Activated B cell treated with CpG ODN at 0.5 μM for 24 hours (primary cell): ENCODE data around the gene POLR2A. TPM values are rescaled to one million over a fixed set of nuclear protein-coding genes. Genes with fewer than 3 reads are reported as not detected.
A peak's percentile ranks its signal among the peaks of the same experiment; 100 is the strongest.

Experiments
- ATAC-seq: fragments of 200-7000 bp; cut with Tn5 transposase; one replicate; pipeline ENCODE4 v1.10.0; 2021; ENCODE audit warnings: low read depth, mild to moderate bottlenecking, moderate library complexity
- CTCF ChIA-PET: fragments of 350-600 bp; sonication (Branson Sonifier 250); formaldehyde crosslinking; loops from one replicate; lab custom pipeline; 2021; ENCODE audit warnings: antibody characterized with exemption; lab: Charles Lee
- POLR2A ChIA-PET: fragments of 350-600 bp; sonication (Branson Sonifier 250); formaldehyde crosslinking; loops from one replicate; lab custom pipeline; 2021; ENCODE audit warnings: antibody characterized with exemption; lab: Charles Lee
- DNase-seq: peaks from one replicate; pipeline ENCODE4 v3.0.0; 2022
- H3K27ac Mint-ChIP-seq: one replicate; pipeline ENCODE4 v1.8.0; 2020; ENCODE audit warnings: mixed read lengths
- H3K27me3 Mint-ChIP-seq: one replicate; pipeline ENCODE4 v1.8.0; 2021; ENCODE audit warnings: mixed read lengths
- H3K36me3 Mint-ChIP-seq: one replicate; pipeline ENCODE4 v1.8.0; 2021; ENCODE audit warnings: low read depth, mixed read lengths
- H3K4me1 Mint-ChIP-seq: one replicate; pipeline ENCODE4 v1.8.0; 2021; ENCODE audit warnings: mixed read lengths
- H3K4me3 Mint-ChIP-seq: one replicate; pipeline ENCODE4 v1.8.0; 2020; ENCODE audit warnings: mild to moderate bottlenecking, mixed read lengths
- H3K9me3 Mint-ChIP-seq: one replicate; pipeline ENCODE4 v1.8.0; 2020; ENCODE audit warnings: mixed read lengths
- CTCF ChIP-seq: fragments of 200-600 bp; IDR thresholded peaks from one replicate; pipeline ENCODE4 v1.8.0; 2022; ENCODE audit warnings: antibody characterized with exemption, mild to moderate bottlenecking
- intact Hi-C: fragments of 100-400 bp; cut with micrococcal nuclease; formaldehyde crosslinking; loops from one replicate; pipeline ENCODE4 v1.15.1; 2024
- total RNA-seq: library from RNA; stranded (reverse); gene quantifications from 2 replicates; pipeline ENCODE4 v1.2.3, GENCODE V29; 2022

The POLR2A gene
- total RNA-seq, 1 donor from 2014 or later: 162 TPM

DNA sequence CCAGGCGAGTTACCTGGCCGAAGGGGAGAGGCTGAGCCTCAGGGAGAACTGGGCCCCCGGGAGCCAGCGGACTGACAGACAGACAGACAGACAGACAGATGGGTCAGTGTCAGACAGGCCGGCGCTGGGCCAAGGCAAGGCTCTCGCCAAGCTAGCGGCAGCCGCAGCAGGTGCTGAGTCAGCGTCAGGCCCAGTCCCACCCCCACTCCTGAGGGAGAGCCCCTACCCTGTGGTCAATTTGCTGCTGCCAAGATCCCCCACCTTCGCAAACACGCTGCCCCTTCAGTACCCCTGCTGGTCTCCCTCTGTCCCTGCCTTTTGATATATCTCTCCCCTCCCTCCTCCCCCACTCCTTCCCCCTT lies 43.4 kb upstream of the POLR2A start:
- H3K36me3 Mint-ChIP-seq: peaks cover 4% of the 10 kb centered on the region
- H3K27me3 Mint-ChIP-seq: peaks cover 52% of the 10 kb centered on the region
- intact Hi-C loops: no loop called here
- peaks cover 61% of the 10 kb centered on the region for H3K4me1 Mint-ChIP-seq
- H3K4me3 Mint-ChIP-seq: no peak overlapping the region
- TF ChIP-seq CTCF: no peak
- ATAC-seq: no peak
- H3K9me3 Mint-ChIP-seq: no peaks in the 10 kb centered on the region
- DNase-seq: peak; percentile 32
- ChIA-PET POLR2A (interaction anchor here (0.6 to 3.3 kb wide), 8 partner anchors 38 to 253 kb away, joined by 3 to 30 read pairs (median 4); partner anchors contain the start of genes MPDU1 and POLR2A), CTCF (interaction anchor here (1.0 kb wide), 1 partner anchor 84 kb away, joined by 4 read pairs; no protein-coding TSS in a partner anchor)
- no peak overlapping the region for H3K27ac Mint-ChIP-seq

GRCh38 chr17:7441266-7441665 lies 42.9 kb upstream of the POLR2A start:
- no peak overlapping the region for H3K4me3 Mint-ChIP-seq
- intact Hi-C loops: no loop called here
- DNase-seq (no peak), ATAC-seq (no peak)
- TF ChIP-seq CTCF: no peak
- H3K27ac Mint-ChIP-seq: no peak overlapping the region
- ChIA-PET POLR2A (interaction anchor here (0.6 to 3.3 kb wide), 7 partner anchors 37 to 254 kb away, joined by 3 to 30 read pairs (median 4); partner anchors contain the start of genes MPDU1 and POLR2A), CTCF (interaction anchor here (1.0 kb wide), 1 partner anchor 85 kb away, joined by 4 read pairs; no protein-coding TSS in a partner anchor)
- H3K4me1 Mint-ChIP-seq: peaks cover 61% of the 10 kb centered on the region
- no peaks in the 10 kb centered on the region for H3K9me3 Mint-ChIP-seq
- H3K36me3 Mint-ChIP-seq: peaks cover 3% of the 10 kb centered on the region
- H3K27me3 Mint-ChIP-seq: peaks cover 54% of the 10 kb centered on the region

DNA sequence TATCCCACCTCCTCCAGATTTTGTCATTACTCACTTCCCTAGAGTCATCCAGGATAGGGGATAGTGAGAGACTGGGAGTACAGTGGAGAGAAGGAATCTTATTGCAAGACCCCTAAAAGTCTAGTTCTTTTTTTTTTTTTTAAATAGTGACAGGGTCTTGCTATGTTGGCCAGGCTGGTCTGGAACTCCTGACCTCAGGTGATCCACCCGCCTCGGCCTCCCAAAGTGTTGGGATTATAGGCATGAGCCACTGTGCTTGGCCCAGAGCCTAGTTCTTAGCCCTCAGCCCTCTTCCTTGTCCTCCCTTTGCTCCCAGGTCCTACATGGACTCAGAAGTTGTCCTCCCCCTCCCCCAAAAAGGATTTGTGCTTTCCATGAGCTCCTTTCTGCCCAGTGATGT lies 42.0 kb upstream of the POLR2A start:
- intact Hi-C loops: no loop called here
- no peak for DNase-seq
- Mint-ChIP-seq H3K9me3 (no peaks in the 10 kb centered on the region), H3K27ac (no peak overlapping the region), H3K4me1 (peaks cover 57% of the 10 kb centered on the region), H3K36me3 (peaks cover 3% of the 10 kb centered on the region), H3K4me3 (no peak overlapping the region), H3K27me3 (peaks cover 60% of the 10 kb centered on the region)
- ChIA-PET POLR2A (interaction anchor here (3.3 kb wide), 1 partner anchor 42 kb away, joined by 30 read pairs; the partner anchor contains the start of gene POLR2A), CTCF (no interaction called here)
- ATAC-seq: no peak
- TF ChIP-seq CTCF: no peak

- H3K27ac Mint-ChIP-seq: no peak overlapping the region
- peaks cover 62% of the 10 kb centered on the region for H3K27me3 Mint-ChIP-seq
- CTCF ChIA-PET: no interaction called here
- intact Hi-C loops: no loop called here
- H3K4me1 Mint-ChIP-seq: peaks cover 44% of the 10 kb centered on the region
- ATAC-seq: no peak
- H3K4me3 Mint-ChIP-seq: no peak overlapping the region
- DNase-seq: no peak
- no peak for TF ChIP-seq CTCF
- POLR2A ChIA-PET: interaction anchor here (0.6 to 2.6 kb wide), 9 partner anchors 8 to 413 kb away, joined by 3 to 18 read pairs (median 4); partner anchors contain the start of genes NAA38, POLR2A, TMEM102 and ZBTB4
- no peaks in the 10 kb centered on the region for H3K36me3 Mint-ChIP-seq
- no peaks in the 10 kb centered on the region for H3K9me3 Mint-ChIP-seq
Observed at GRCh38 chr17:7443499-7444485, 40.4 kb upstream of the POLR2A start.
